Uterus (tissue), 4 donors: ENCODE results near the gene PALB2. TPM values are rescaled to one million over a fixed set of nuclear protein-coding genes. Genes with fewer than 3 reads are reported as not detected.

ENCODE experiments used
- DNase-seq, 2 donors: peaks; one replicate each; pipeline ENCODE4 v3.0.0-alpha.2; 2019 to 2020
- H3K27ac ChIP-seq, 2 donors: fragments of 200-600 bp; sonication (generic); 1 replicate in 1 of 2; 2 replicates in 1 of 2; pipeline ENCODE4 v1.5.1; 2016 to 2018
- H3K27me3 ChIP-seq, 2 donors: fragments of 200-600 bp; sonication (generic); one replicate each; pipeline ENCODE4 v1.5.1; 2018 to 2019; ENCODE audit warnings: control low read depth in 1 of 2
- H3K36me3 ChIP-seq, 2 donors: fragments of 200-600 bp; sonication (generic); one replicate each; pipeline ENCODE4 v1.5.1; 2019; ENCODE audit warnings: control low read depth in 1 of 2
- H3K4me1 ChIP-seq, 2 donors: fragments of 200-600 bp; sonication (generic); one replicate each; pipeline ENCODE4 v1.5.1; 2018 to 2019; ENCODE audit warnings: control low read depth in 1 of 2
- H3K4me3 ChIP-seq, 2 donors: fragments of 200-600 bp; sonication (generic); 1 replicate in 1 of 2; 2 replicates in 1 of 2; pipeline ENCODE4 v1.5.1; 2018 to 2019; ENCODE audit warnings: mild to moderate bottlenecking in 1 of 2
- H3K9me3 ChIP-seq, 2 donors: fragments of 200-600 bp; sonication (generic); one replicate each; pipeline ENCODE4 v1.5.1; 2019; ENCODE audit warnings: control low read depth in 1 of 2
- POLR2A ChIP-seq, 2 donors: fragments of 450-650 bp; IDR thresholded peaks; one replicate each; pipeline ENCODE4 v1.6.1; 2016; ENCODE audit warnings: antibody characterized with exemption in 2 of 2, mild to moderate bottlenecking in 1 of 2, moderate library complexity in 1 of 2
- intact Hi-C: fragments of 100-400 bp; cut with DNase I; formaldehyde crosslinking; loops from one replicate; pipeline ENCODE4 v1.15.1; 2023; ENCODE audit warnings: low total_unique reads
- total RNA-seq, 4 donors: library from RNA; depleted of rRNA in 3 of 4; stranded (reverse); fragments of >200 nt in 3 of 4; gene quantifications; one replicate each; pipeline versions ENCODE4 v1.1.0 to v1.2.4, GENCODE V29; 2014 to 2023
- TF ChIP-seq, protein P1 (sequence below), 4 experiments: fragments of 200-600 bp in 2 of 4; fragments of 450-650 bp in 2 of 4; sonication (generic) in 2 of 4; IDR thresholded peaks; one replicate each; pipeline ENCODE4 v1.5.1; 2016 to 2019; ENCODE audit warnings: antibody characterized with exemption in 4 of 4, mild to moderate bottlenecking in 2 of 4, moderate library complexity in 1 of 4
- donor health status: DM: yes; HTN: yes; CAD: no.

PALB2 gene
- total RNA-seq, 4 donors from 2014 or later = 1.5 to 11.3 (median 6.5) TPM

DNA sequence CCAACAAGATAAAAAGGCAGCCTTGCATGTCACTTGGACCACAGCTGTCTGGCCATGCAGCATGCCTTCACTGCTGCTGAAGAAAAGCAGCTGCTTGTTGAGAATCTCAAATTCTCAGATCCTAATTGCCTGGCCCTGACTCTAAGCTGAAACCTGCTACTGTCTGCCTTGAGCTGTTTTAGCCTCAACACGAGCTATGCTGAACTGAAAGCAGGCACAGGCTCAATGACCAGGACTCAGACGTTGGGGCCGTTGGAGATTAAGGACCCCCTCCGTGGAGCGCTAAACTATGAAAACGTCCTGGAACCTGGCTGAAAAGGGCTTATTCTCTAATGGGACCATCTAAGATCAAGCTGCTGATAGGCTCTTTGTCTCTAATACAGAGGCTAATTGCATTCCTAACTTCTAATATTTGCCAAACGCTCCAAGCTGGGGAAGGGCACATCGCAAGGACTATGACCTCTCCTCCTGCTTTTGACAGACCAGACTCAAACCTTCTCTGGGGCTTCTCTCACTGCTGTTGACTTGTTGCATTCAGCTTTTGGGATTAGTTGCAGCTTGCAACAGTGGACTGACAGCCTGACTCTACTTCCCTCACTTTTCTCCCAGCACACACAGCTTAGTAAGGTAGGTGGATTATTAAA, 33.0 kb upstream of the PALB2 start:
- intact Hi-C loops = no loop called here
- Histone ChIP-seq H3K4me1 (no peaks in the 10 kb centered on the region), H3K9me3 (no peaks in the 10 kb centered on the region), H3K36me3 (no peaks in the 10 kb centered on the region), H3K4me3 (no peak overlapping the region), H3K27me3 (no peaks in the 10 kb centered on the region), H3K27ac (no peak overlapping the region)
- no peak for DNase-seq
- TF ChIP-seq, protein P1, sequence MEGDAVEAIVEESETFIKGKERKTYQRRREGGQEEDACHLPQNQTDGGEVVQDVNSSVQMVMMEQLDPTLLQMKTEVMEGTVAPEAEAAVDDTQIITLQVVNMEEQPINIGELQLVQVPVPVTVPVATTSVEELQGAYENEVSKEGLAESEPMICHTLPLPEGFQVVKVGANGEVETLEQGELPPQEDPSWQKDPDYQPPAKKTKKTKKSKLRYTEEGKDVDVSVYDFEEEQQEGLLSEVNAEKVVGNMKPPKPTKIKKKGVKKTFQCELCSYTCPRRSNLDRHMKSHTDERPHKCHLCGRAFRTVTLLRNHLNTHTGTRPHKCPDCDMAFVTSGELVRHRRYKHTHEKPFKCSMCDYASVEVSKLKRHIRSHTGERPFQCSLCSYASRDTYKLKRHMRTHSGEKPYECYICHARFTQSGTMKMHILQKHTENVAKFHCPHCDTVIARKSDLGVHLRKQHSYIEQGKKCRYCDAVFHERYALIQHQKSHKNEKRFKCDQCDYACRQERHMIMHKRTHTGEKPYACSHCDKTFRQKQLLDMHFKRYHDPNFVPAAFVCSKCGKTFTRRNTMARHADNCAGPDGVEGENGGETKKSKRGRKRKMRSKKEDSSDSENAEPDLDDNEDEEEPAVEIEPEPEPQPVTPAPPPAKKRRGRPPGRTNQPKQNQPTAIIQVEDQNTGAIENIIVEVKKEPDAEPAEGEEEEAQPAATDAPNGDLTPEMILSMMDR (IDR thresholded peaks at IDR 0.05) = no peak
- TF ChIP-seq POLR2A (IDR thresholded peaks at IDR 0.05) = no peak

DNA sequence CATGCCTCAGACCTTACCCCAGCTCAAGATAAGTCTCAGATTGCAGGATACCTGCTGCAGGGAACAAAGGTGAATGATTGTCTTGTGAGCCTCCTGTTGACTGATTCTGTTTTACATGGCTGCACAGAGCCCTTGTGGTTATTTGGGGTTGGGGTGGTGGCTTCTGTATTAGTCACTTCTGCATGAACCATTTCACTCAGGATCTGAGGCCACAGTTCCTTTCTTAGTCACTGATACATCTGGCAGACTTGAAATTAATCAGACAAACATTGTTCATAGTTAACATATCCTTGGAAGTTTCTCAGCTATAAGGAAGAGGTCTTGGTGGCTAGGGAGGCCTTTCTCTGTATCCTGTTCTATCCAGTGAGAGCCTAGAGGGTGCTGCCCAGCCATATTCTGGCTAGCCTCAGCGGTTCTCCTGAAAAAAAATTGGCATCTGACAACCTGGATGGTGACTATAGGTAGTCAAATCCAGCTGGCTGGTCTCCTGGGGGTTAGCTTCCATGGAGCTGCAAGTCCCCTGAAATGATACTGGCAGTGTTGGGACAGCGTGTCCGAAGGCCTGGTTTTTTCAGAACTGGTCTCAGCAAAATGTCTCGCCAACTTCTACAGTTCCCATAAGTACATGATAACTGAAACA, 29.1 kb upstream of the PALB2 start:
- Histone ChIP-seq H3K36me3 (no peaks in the 10 kb centered on the region), H3K9me3 (no peaks in the 10 kb centered on the region), H3K4me1 (no peaks in the 10 kb centered on the region), H3K4me3 (no peak overlapping the region), H3K27ac (no peak overlapping the region), H3K27me3 (no peaks in the 10 kb centered on the region)
- DNase-seq = no peak
- intact Hi-C loops = no loop called here
- TF ChIP-seq, protein P1 (IDR thresholded peaks at IDR 0.05) = no peak
- no peak for TF ChIP-seq POLR2A (IDR thresholded peaks at IDR 0.05)

DNA sequence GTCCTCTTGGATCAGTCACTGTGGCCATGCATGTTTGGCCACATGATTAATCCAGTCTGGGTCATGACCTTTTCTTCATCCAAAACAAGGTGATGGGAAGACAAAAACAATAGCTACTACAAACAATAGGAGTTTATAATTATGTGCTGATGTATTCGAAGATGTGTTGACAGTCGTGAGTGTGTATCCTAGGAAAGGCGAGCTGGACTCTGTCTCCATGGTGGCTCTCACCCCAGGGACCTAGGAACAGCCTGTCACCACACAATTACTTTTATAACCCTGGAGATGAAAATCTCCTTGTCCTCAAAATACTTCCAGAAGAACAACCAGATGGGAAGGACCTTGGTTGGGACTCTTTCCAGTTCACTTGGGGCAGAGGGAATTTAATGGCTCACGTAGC, 27.8 kb upstream of the PALB2 start:
- H3K36me3 ChIP-seq = no peaks in the 10 kb centered on the region
- TF ChIP-seq, protein P1 (IDR thresholded peaks at IDR 0.05) = no peak
- no peak for TF ChIP-seq POLR2A (IDR thresholded peaks at IDR 0.05)

DNA sequence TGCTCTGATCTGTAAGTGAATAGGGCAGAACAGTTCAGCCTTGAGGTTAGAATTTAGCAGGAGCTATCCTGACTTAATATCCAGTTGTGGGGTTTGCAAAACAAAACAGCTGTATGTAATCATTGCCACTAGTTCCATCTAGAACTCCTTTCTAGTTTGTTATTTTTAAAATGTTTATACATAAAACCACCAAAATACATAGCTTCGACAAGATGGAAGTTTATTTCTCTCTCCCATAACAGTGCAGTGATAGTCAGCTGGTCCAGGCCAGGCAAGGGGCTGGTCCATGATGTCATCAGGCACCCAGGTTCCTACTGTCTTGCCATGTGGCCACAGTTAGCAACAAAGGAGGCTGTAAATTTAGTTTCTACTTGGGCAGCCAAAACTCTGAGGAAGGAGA, 27.1 kb upstream of the PALB2 start:
- Histone ChIP-seq H3K36me3 (no peaks in the 10 kb centered on the region), H3K27ac (no peak overlapping the region)
- intact Hi-C loops = no loop called here

More for the DNA sequence above, 27.8 kb upstream of the PALB2 start:
- no peak overlapping the region for H3K27ac ChIP-seq
- H3K9me3 ChIP-seq = no peaks in the 10 kb centered on the region
- intact Hi-C loops = no loop called here
- H3K4me1 ChIP-seq = no peaks in the 10 kb centered on the region
- DNase-seq = no peak
- no peaks in the 10 kb centered on the region for H3K27me3 ChIP-seq
- no peak overlapping the region for H3K4me3 ChIP-seq

DNA sequence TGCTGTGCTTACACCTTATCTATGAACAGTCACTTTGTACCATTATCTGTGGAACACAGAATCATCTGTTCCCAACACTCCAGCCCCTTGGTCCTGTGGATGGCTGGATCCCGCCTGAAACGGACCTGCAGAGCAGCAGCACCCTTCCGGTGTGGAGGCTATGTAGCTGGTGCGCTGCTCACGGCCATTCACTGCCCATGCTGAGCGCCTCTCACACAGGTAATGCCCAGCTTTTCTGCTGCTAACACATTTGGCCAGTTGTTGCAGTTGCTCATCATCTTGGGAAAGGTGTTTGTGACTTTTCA, 26.2 kb upstream of the PALB2 start:
- TF ChIP-seq, protein P1 (IDR thresholded peaks at IDR 0.05) = no peak
- no peak for TF ChIP-seq POLR2A (IDR thresholded peaks at IDR 0.05)
- H3K9me3 ChIP-seq = no peaks in the 10 kb centered on the region
- H3K36me3 ChIP-seq = no peaks in the 10 kb centered on the region
- intact Hi-C loops = no loop called here
- H3K4me3 ChIP-seq = no peak overlapping the region
- H3K4me1 ChIP-seq = no peaks in the 10 kb centered on the region
- H3K27ac ChIP-seq = no peak overlapping the region
- no peak for DNase-seq
- no peaks in the 10 kb centered on the region for H3K27me3 ChIP-seq

More for the DNA sequence above, 27.1 kb upstream of the PALB2 start:
- no peaks in the 10 kb centered on the region for H3K9me3 ChIP-seq
- no peak overlapping the region for H3K4me3 ChIP-seq
- no peak for DNase-seq
- TF ChIP-seq, protein P1 (IDR thresholded peaks at IDR 0.05) = no peak
- no peak for TF ChIP-seq POLR2A (IDR thresholded peaks at IDR 0.05)
- no peaks in the 10 kb centered on the region for H3K4me1 ChIP-seq
- H3K27me3 ChIP-seq = no peaks in the 10 kb centered on the region
